NCI-H1417 treated with DMSO at 0.1 percent for 48 hours (cell line): ENCODE measurements around the gene HSPA1A.
"Not testable (repeated sequence)": the region's sequence is repeated elsewhere in the genome, so short reads cannot be mapped to it uniquely, and the experiment has no call there.

Source experiments
- DNase-seq: peaks from one replicate; lab custom pipeline; 2025; lab: John Stamatoyannopoulos, UW

The HSPA1A gene

DNA sequence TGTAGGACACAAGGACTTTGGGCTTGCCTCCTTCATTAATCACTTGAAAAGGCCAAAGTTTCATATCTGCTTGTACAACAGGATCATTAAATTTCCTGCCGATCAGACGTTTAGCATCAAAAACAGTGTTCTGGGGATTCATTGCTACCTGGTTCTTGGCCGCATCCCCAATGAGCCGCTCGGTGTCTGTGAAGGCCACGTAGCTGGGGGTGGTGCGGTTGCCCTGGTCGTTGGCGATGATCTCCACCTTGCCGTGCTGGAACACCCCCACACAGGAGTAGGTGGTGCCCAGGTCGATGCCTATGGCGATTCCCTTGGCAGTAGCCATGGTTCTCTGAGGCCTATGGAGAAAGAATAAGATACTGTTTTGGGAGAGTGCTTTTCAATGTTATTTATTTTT, 3.7 kb upstream of the HSPA1A start:
- no peak for DNase-seq

GRCh38 chr6:31813465-31813849, 1.9 kb upstream of the HSPA1A start:
- no peak for DNase-seq

GRCh38 chr6:31814677-31815024, 692 bp upstream of the HSPA1A start:
- peak; percentile 83 for DNase-seq

DNA sequence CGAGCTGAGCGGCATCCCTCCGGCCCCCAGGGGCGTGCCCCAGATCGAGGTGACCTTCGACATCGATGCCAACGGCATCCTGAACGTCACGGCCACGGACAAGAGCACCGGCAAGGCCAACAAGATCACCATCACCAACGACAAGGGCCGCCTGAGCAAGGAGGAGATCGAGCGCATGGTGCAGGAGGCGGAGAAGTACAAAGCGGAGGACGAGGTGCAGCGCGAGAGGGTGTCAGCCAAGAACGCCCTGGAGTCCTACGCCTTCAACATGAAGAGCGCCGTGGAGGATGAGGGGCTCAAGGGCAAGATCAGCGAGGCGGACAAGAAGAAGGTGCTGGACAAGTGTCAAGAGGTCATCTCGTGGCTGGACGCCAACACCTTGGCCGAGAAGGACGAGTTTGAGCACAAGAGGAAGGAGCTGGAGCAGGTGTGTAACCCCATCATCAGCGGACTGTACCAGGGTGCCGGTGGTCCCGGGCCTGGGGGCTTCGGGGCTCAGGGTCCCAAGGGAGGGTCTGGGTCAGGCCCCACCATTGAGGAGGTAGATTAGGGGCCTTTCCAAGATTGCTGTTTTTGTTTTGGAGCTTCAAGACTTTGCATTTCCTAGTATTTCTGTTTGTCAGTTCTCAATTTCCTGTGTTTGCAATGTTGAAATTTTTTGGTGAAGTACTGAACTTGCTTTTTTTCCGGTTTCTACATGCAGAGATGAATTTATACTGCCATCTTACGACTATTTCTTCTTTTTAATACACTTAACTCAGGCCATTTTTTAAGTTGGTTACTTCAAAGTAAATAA, 2.0 kb downstream of the HSPA1A start:
- DNase-seq: not testable (repeated sequence)

DNA sequence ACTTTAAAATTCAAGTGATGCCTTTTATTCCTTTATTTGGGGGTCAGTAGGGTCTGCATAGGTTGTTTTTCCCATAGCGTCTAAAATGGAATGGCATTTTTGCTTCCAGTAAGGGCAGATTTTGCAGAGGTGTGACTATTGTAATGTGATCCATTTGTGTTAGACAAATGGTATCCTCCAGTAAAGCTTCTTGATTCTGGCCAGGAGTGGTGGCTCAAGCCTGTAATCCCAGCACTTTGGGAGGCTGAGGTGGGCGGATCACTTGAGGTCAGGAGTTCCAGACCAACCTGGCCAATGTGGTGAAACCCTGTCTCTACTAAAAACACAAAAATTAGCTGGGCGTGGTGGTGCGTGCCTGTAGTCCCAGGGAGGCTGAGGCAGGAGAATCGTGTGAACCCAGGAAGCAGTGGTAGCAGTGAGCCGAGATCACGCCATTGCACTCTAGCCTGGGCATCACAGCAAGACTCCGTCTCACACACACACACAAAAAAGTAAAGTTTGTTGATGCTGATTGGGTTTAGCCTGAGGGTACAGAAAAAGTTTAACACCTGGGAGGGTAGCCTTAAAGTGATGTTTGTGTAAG, 2.7 kb downstream of the HSPA1A start:
- DNase-seq: not testable (repeated sequence)

DNA sequence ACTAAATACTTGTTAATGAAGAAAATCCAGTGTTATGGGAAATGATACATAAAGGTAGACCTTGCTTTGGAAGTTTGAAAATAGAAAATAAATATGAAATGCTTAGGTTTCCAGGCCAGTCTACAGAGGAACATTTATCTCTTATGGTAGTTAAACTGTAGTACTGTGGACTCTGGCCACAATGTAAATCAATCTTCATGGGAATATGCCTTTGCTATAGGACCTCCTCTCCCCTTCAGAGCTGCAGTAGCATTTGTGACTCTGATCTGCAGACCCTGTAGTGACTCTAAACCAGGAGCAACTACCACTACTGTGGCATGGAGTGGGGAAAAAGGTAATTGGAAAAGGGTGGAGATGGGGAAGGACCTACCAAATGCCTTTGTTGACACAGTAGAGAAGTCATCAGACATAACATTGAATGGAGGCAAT, 4.5 kb downstream of the HSPA1A start:
- DNase-seq: no peak

DNA sequence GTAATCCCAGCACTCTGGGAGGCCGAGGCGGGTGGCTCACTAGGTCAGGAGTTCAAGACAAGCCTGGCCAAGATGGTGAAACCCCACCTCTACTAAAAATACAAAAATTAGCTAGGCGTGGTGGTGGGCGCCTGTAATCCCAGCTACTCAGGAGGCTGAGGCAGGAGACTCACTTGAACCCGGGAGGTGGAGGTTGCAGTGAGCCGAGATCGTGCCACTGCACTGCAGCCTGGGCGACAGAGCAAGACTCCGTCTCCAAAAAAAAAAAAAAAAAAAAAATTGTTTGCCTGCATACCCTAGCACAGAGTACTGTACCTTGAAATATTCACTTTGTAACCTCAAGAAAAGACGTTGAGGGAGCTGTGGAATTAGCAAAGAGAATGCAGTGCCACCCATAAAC, 5.1 kb downstream of the HSPA1A start:
- DNase-seq: not testable (repeated sequence)

GRCh38 chr6:31821301-31822035, 6.1 kb downstream of the HSPA1A start:
- peak; percentile 6 for DNase-seq

DNA sequence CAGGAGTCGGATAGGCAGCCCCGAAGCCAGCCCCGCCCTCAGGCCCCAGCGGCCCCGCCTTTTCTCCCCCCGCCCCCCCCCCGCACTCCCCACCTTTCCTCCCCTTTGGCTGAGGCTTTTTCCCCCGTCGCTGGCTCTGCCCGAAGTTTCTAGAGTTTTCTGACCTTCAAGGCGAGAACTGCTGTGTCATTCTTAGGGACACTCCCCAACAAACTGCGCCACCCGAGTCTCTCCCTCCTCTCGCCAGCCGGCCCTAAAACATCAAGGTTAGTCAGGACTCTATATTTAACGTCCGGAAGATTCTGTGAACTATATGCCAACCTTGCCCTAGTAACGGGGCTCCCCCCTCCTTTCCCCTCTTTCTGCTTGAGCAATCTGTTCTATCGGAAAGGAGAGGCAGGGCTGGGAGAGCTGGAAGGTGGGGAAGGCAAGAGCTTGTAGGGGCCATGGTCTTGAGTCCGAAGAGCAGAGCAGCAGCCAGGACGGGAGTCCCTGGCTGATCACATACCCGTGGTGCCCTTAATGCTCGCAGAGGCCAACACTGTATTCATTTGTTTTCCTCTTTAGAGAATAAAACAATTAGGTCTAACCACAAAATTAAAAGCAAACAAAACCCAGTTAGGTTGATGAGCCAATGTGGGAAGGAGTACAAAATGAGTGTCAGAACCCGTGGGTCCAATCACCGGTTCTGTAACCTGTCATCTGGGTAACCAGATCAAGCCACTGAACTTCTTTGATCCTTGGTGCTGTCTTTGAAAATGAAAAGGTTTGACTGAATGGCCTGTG, 6.9 kb downstream of the HSPA1A start:
- no peak for DNase-seq

DNA sequence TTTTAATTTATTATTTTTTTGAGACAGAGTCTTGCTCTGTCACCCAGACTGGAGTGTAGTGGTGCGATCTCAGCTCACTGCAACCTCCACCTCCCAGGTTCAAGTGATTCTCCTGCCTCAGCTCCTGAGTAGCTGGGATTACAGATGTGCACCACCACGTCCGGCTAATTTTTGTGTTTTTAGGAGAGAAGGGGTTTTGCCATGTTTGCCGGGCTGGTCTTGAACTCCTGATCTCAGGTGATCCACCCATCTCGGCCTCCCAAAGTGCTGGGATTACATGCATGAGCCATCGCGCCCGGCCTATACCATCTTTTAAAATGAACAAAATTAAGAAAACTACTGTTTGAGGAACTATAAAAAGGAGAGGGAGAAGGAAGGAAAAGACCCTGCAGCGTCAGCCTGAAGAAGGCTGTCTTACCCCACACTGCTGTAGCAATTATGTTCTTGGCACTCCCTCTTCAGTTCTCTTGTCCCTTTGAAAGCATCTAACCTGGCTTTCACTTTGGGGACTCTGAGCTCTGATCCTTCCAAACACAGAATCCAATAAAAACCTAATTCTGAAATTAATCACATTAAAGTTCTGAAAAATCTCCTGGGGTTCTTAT, 8.4 kb downstream of the HSPA1A start:
- DNase-seq: not testable (repeated sequence)

DNA sequence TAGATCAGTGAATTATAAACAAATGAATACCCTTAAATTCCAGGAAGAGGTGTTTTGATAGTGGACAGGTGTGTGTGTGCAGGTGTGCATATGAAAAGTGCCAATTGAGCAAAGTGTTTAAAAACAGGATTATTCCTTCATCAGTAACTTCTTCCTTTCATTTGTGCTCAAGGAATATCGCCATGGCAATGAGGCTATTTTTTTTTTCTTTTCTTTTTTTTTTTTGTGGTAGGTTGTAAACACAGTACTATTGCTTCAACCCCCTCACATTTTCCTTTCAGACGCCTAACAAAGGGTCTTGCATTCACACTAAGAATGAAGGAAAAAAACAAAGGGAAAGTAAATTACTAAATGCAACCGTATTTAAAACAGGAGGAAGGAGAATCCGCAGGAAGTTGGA, 10.2 kb downstream of the HSPA1A start:
- DNase-seq: no peak

DNA sequence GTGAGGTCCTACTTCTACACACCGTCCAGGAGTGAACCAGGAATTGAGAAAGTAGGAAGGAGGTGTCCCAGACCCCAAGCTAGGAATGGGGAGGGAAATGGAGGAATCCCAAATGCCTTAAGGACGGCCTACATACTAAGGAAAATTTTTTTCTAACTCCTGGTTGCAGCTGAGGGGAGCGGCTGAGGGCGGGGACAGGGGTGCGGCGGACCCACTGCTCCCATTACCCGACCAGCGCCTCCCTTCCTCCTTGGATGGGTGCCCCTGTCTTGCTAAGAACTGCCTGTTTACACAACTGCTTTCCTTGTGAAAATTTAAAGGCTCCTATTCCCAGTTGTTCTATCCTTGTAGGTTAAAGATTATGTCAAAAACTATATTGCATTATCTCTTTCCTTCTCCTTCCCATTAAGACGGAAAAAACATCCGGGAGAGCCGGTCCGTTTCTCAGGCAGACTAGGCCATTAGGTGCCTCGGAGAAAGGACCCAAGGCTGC, 11.5 kb downstream of the HSPA1A start:
- no peak for DNase-seq

DNA sequence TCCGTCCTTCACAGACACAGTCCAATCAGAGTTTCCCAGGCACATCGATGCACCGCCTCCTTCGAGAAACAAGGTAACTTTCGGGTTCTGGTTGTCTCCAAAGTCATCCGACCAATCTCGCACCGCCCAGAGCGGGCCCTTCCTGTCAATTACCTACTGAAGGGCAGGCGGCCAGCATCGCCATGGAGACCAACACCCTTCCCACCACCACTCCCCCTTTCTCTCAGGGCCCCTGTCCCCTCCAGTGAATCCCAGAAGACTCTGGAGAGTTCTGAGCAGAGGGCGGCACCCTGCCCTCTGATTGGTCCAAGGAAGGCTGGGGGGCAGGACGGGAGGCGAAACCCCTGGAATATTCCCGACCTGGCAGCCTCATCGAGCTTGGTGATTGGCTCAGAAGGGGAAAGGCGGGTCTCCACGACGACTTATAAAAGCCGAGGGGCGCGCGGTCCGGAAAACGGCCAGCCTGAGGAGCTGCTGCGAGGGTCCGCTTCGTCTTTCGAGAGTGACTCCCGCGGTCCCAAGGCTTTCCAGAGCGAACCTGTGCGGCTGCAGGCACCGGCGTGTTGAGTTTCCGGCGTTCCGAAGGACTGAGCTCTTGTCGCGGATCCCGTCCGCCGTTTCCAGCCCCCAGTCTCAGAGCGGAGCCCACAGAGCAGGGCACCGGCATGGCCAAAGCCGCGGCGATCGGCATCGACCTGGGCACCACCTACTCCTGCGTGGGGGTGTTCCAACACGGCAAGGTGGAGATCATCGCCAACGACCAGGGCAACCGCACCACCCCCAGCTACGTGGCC, 12.1 kb downstream of the HSPA1A start, which contains the start of gene HSPA1B:
Gene HSPA1B, plus strand, starts transcription at position 453 of the 794 bp plus-strand sequence. Its CDS starts 213 bp downstream, at position 666.
- peak; percentile 98 for DNase-seq

- peak; percentile 28 for DNase-seq
Measured at GRCh38 chr6:31829633-31830283, 14.4 kb downstream of the HSPA1A start.

GRCh38 chr6:31830886-31831335, 15.6 kb downstream of the HSPA1A start:
- DNase-seq: no peak

DNA sequence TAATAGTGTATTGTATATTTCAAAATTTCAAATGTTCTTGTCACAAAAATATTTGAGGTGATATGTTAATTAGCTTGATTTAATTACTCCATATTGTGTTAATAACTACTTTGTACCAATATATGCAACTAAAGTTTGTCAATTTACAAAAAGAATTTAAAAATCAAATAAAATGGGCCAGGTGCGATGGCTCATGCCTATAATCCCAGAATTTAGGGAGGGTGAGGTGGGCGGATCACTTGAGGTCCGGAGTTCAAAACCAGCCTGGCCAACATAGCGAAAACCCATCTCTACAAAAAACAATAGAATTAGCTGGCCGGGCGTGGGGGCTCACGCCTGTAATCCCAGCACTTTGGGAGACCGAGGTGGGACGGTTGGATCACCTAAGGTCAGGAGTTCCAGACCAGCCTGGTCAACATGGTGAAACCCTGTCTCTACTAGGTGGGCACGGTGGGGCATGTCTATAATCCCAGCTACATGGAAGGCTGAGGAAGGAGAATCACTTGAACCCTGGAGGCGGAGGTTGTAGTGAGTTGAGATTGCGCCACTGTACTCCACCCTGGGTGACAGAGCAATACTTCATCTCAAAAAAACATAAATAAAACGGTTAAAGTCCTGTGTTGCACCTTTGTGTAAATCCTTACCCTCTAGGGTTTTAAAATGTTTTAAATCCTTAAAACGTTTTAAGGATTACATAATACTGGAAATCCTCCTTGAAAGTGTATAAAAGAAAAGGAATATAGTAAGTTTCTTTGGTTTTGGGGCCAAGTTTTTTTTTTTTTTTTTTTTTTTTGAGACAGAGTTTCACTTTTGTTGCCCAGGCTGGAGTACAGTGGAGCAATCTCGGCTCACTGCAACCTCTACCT, 16.2 kb downstream of the HSPA1A start:
- no peak for DNase-seq

DNA sequence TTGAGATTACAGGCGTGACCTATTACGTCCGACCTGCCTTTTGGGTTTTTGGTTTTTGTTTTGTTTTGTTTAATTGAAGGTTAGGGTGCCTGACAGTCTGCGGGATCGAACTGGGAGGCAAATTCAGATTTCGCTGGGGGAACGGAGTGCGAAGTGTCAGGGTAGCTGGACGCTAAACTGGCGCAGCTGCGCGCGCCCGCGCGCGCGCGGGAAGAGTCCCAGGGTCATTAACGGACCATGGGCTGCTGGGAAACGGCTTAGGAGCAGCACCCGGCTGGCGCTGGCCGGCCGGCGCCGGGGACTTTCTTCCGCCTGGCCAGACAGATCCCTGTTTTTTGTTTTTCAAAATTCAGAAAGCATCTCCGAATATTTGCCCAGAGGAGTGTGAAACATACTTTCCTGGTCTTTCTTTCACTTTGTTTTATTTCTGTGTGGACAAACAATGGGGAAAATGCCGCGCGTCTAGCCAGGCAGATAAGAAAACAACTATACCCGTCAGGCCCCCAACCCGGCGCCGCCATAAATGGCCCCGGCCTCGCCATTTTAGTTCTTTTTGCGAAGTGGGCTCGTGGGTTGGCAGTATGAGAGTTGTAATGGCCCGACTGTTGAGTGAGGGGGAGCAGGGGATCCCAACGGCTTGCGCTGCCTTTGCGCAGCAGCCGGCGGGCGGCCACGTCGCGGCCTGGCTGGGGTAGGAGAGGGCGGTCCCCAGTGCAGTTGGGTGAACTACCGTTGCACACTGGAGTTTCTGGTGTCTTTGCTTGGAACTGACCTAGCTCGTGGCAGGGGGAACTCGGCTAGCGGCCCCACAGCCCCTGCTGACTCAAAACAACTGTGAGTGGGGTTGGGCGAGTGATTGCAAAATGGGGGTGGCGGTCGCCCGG, 19.3 kb downstream of the HSPA1A start:
- DNase-seq: peak; percentile 66

DNA sequence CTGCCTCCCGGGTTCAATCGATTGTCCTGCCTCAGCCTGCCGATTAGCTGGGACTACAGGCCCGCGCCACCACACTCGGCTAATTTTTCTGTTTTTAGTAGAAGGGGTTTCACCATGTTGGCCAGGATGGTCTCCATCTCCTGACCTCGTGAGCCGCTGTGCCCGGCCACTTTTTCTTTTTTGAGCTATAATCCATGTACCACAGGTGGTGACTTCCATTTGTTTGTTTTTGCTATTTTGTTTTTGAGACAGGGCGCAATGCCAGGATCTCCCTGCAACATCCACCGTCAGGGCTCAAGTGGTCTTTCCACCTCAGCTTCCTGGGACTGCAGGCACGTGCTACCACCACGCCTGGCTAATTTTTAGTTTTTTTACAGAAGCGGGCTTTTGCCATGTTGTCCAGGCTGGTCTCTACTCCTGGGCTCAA, 20.7 kb downstream of the HSPA1A start:
- no peak for DNase-seq
